HG03066 (cell line): Measurements from ENCODE around the gene RPS19BP1.

Experiments used
- ATAC-seq: cut with Tn5 transposase; IDR thresholded peaks from one replicate; pipeline ENCODE4 v1.9.1; 2021; ENCODE audit warnings: low read depth; ENCODE audit not compliant: unreplicated experiment

RPS19BP1 gene

GRCh38 chr22:39560127-39560526 lies 27.6 kb upstream of the RPS19BP1 start:
- no peak for ATAC-seq

GRCh38 chr22:39559456-39560105 lies 27.0 kb upstream of the RPS19BP1 start:
- no peak for ATAC-seq

GRCh38 chr22:39558950-39559349 lies 26.4 kb upstream of the RPS19BP1 start:
- no peak for ATAC-seq

GRCh38 chr22:39558254-39558727 lies 25.7 kb upstream of the RPS19BP1 start:
- ATAC-seq: no peak

GRCh38 chr22:39556970-39557841 lies 24.7 kb upstream of the RPS19BP1 start:
- ATAC-seq: no peak

GRCh38 chr22:39554151-39554550 lies 21.6 kb upstream of the RPS19BP1 start:
- no peak for ATAC-seq

- no peak for ATAC-seq
Measured at GRCh38 chr22:39553429-39553828, 20.9 kb upstream of the RPS19BP1 start.

- no peak for ATAC-seq
Measured at GRCh38 chr22:39547587-39547947, 15.0 kb upstream of the RPS19BP1 start.

GRCh38 chr22:39546889-39547586 lies 14.5 kb upstream of the RPS19BP1 start:
- no peak for ATAC-seq

- ATAC-seq: no peak
Measured at GRCh38 chr22:39545386-39546365, 13.1 kb upstream of the RPS19BP1 start.

GRCh38 chr22:39543095-39543494 lies 10.5 kb upstream of the RPS19BP1 start:
- ATAC-seq: no peak

- no peak for ATAC-seq
Measured at GRCh38 chr22:39537975-39538374, 5.4 kb upstream of the RPS19BP1 start.

- ATAC-seq: no peak
Measured at GRCh38 chr22:39536711-39537110, 4.2 kb upstream of the RPS19BP1 start.

GRCh38 chr22:39535831-39536449 lies 3.4 kb upstream of the RPS19BP1 start:
- ATAC-seq: no peak

GRCh38 chr22:39535357-39535725 lies 2.8 kb upstream of the RPS19BP1 start:
- ATAC-seq: no peak

GRCh38 chr22:39534591-39535356 lies 2.2 kb upstream of the RPS19BP1 start:
- ATAC-seq: no peak

GRCh38 chr22:39534092-39534506 lies 1.6 kb upstream of the RPS19BP1 start:
- no peak for ATAC-seq

GRCh38 chr22:39530692-39531331 lies 1.7 kb downstream of the RPS19BP1 start:
- ATAC-seq: no peak

GRCh38 chr22:39530116-39530515 lies 2.4 kb downstream of the RPS19BP1 start:
- ATAC-seq: no peak
